H1 (cell line): ENCODE measurements around the gene TMEM72. TPM values are rescaled to one million over a fixed set of nuclear protein-coding genes. Genes with fewer than 3 reads are reported as not detected.

Experiments used
- CTCF ChIA-PET: fragments of 300-600 bp; sonication (Branson Sonifier 250); formaldehyde crosslinking; loops from one replicate; lab custom pipeline; 2021; ENCODE audit not compliant: partially characterized antibody; lab: Charles Lee
- POLR2A ChIA-PET: fragments of 300-600 bp; sonication (Branson Sonifier 250); formaldehyde crosslinking; loops from one replicate; lab custom pipeline; 2021; ENCODE audit warnings: inconsistent platforms; ENCODE audit not compliant: partially characterized antibody; lab: Charles Lee
- DNase-seq, 2 experiments: peaks; one replicate each; pipeline versions ENCODE4 v3.0.0 to v3.0.0-alpha.2; 2010 to 2022; ENCODE audit warnings: low spot score in 2 of 2, low read depth in 1 of 2, mixed read lengths in 1 of 2
- FAIRE-seq: peaks from 2 replicates; lab custom pipeline; 2011; peaks lifted over from hg19 to GRCh38; lab: Jason Lieb, UNC
- H2AFZ ChIP-seq: 2 replicates; pipeline ENCODE4 v1.8.1; 2012; ENCODE audit warnings: low read length, inconsistent platforms
- H2AK5ac ChIP-seq: 2 replicates; pipeline ENCODE4 v1.6.1; 2013; ENCODE audit warnings: low read depth, low read length
- H2BK120ac ChIP-seq: replicated peaks from 2 replicates; pipeline ENCODE3; 2013; ENCODE audit warnings: low read depth, low read length, inconsistent platforms
- H2BK12ac ChIP-seq: 2 replicates; pipeline ENCODE4 v1.6.1; 2013; ENCODE audit warnings: low read depth, low read length
- H2BK15ac ChIP-seq: 2 replicates; pipeline ENCODE4 v1.6.1; 2013; ENCODE audit warnings: low read length
- H2BK20ac ChIP-seq: 2 replicates; pipeline ENCODE4 v1.6.1; 2013; ENCODE audit warnings: low read length
- H2BK5ac ChIP-seq: 2 replicates; pipeline ENCODE4 v1.6.1; 2013; ENCODE audit warnings: low read depth, low read length
- H3K14ac ChIP-seq: 2 replicates; pipeline ENCODE4 v1.6.1; 2013; ENCODE audit warnings: inconsistent platforms; ENCODE audit not compliant: insufficient read length
- H3K18ac ChIP-seq: 2 replicates; pipeline ENCODE4 v1.6.1; 2013; ENCODE audit warnings: low read length; ENCODE audit errors: extremely low read depth
- H3K23ac ChIP-seq: 2 replicates; pipeline ENCODE4 v1.6.1; 2013; ENCODE audit warnings: inconsistent platforms; ENCODE audit not compliant: insufficient read length
- H3K23me2 ChIP-seq: 2 replicates; pipeline ENCODE4 v1.6.1; 2013; ENCODE audit warnings: low read depth, low read length
- H3K27ac ChIP-seq: 2 replicates; pipeline ENCODE4 v1.6.1; 2011; ENCODE audit warnings: low read depth, low read length, inconsistent platforms
- H3K27me3 ChIP-seq, 4 experiments: replicated peaks in 1 of 4; 1 replicate in 1 of 4; 2 replicates in 3 of 4; pipeline versions ENCODE4 v1.6.1 to v1.8.1; 2011 to 2013; ENCODE audit warnings: low read length in 3 of 4, mild to moderate bottlenecking in 3 of 4, inconsistent platforms in 2 of 4, mixed read lengths in 2 of 4, moderate library complexity in 1 of 4; ENCODE audit not compliant: control insufficient read depth in 3 of 4, insufficient read depth in 3 of 4; ENCODE audit errors: extremely low read depth in 1 of 4
- H3K36me3 ChIP-seq, 4 experiments: 2 replicates each; pipeline versions ENCODE4 v1.6.1 to v1.8.1; 2011 to 2013; ENCODE audit warnings: mild to moderate bottlenecking in 4 of 4, low read length in 3 of 4, moderate library complexity in 2 of 4, control low read depth in 1 of 4, inconsistent platforms in 1 of 4; ENCODE audit not compliant: insufficient read depth in 4 of 4, control insufficient read depth in 2 of 4
- H3K4ac ChIP-seq: replicated peaks from 2 replicates; pipeline ENCODE3; 2013; ENCODE audit warnings: low read length, low read depth, mixed read lengths, inconsistent platforms; ENCODE audit not compliant: insufficient read length
- H3K4me1 ChIP-seq, 4 experiments: replicated peaks in 1 of 4; 1 replicate in 1 of 4; 2 replicates in 3 of 4; pipeline versions ENCODE4 v1.6.1 to v1.8.1; 2011 to 2013; ENCODE audit warnings: low read length in 3 of 4, inconsistent platforms in 2 of 4, mixed read lengths in 1 of 4; ENCODE audit not compliant: insufficient read depth in 4 of 4, control insufficient read depth in 3 of 4
- H3K4me2 ChIP-seq, 2 experiments: 2 replicates each; pipeline versions ENCODE4 v1.6.1 to v1.8.1; 2011 to 2013; ENCODE audit warnings: low read depth in 2 of 2, low read length in 2 of 2, control low read depth in 1 of 2, inconsistent platforms in 1 of 2, mild to moderate bottlenecking in 1 of 2; ENCODE audit not compliant: insufficient read depth in 1 of 2
- H3K4me3 ChIP-seq, 4 experiments: fragments of 200-600, 300-600 bp in 1 of 4; sonication (generic), shearing (Covaris generic), sonication (Bioruptor Twin) in 1 of 4; 2 replicates each; pipeline versions ENCODE4 v1.5.1 to v1.8.1; 2011 to 2016; ENCODE audit warnings: low read length in 4 of 4, low read depth in 3 of 4, control low read depth in 2 of 4, inconsistent platforms in 2 of 4, mild to moderate bottlenecking in 2 of 4, mixed read lengths in 1 of 4, moderate library complexity in 1 of 4; ENCODE audit not compliant: insufficient read depth in 2 of 4; ENCODE audit errors: extremely low read depth in 1 of 4
- H3K56ac ChIP-seq: replicated peaks from 2 replicates; pipeline ENCODE3; 2013; ENCODE audit warnings: low read depth, mild to moderate bottlenecking, mixed read lengths, low read length, inconsistent platforms; ENCODE audit not compliant: insufficient read length
- H3K79me1 ChIP-seq: 2 replicates; pipeline ENCODE4 v1.6.1; 2013; ENCODE audit warnings: low read depth, low read length, control low read depth
- H3K79me2 ChIP-seq, 2 experiments: 2 replicates each; pipeline versions ENCODE4 v1.6.1 to v1.8.1; 2012 to 2013; ENCODE audit warnings: low read length in 2 of 2, mild to moderate bottlenecking in 2 of 2, inconsistent platforms in 1 of 2; ENCODE audit not compliant: insufficient read depth in 2 of 2, control insufficient read depth in 1 of 2
- H3K9ac ChIP-seq, 4 experiments: replicated peaks in 1 of 4; 1 replicate in 1 of 4; 2 replicates in 3 of 4; pipeline versions ENCODE4 v1.6.1 to v1.8.1; 2011 to 2013; ENCODE audit warnings: low read depth in 3 of 4, low read length in 3 of 4, control low read depth in 2 of 4, mild to moderate bottlenecking in 2 of 4, moderate library complexity in 2 of 4, inconsistent platforms in 1 of 4; ENCODE audit errors: extremely low read depth in 1 of 4
- H3K9me3 ChIP-seq, 2 experiments: 2 replicates each; pipeline versions ENCODE4 v1.6.1 to v1.8.1; 2012 to 2013; ENCODE audit warnings: mild to moderate bottlenecking in 2 of 2, moderate library complexity in 2 of 2, control low read depth in 1 of 2, inconsistent platforms in 1 of 2, low read depth in 1 of 2, low read length in 1 of 2, mixed read lengths in 1 of 2; ENCODE audit not compliant: insufficient read depth in 2 of 2
- H4K20me1 ChIP-seq, 2 experiments: replicated peaks in 1 of 2; 2 replicates each; pipeline versions ENCODE3 to v1.8.1; 2011 to 2013; ENCODE audit warnings: inconsistent platforms in 2 of 2, low read length in 2 of 2, mild to moderate bottlenecking in 1 of 2; ENCODE audit not compliant: insufficient read depth in 2 of 2, control insufficient read depth in 1 of 2
- H4K5ac ChIP-seq: 2 replicates; pipeline ENCODE4 v1.6.1; 2013; ENCODE audit warnings: low read length, low read depth, mixed read lengths, inconsistent platforms; ENCODE audit not compliant: insufficient read length
- H4K8ac ChIP-seq: 2 replicates; pipeline ENCODE4 v1.8.0; 2013; ENCODE audit warnings: mild to moderate bottlenecking, moderate library complexity, low read length, inconsistent platforms; ENCODE audit not compliant: insufficient read depth; ENCODE audit errors: extremely low read depth
- H4K91ac ChIP-seq: replicated peaks from 2 replicates; pipeline ENCODE3; 2013; ENCODE audit warnings: low read length, mixed read lengths, inconsistent platforms; ENCODE audit not compliant: insufficient read length
- MAFK ChIP-seq: IDR thresholded peaks from 2 replicates; pipeline ENCODE4 v1.6.1; 2012; ENCODE audit warnings: low read depth, mild to moderate bottlenecking, improper control_type of control experiment, low read length
- SIN3A ChIP-seq, 2 experiments: IDR thresholded peaks in 1 of 2; conservative IDR thresholded peaks in 1 of 2; 2 replicates each; pipeline ENCODE4 v1.6.1; 2011 to 2012; ENCODE audit warnings: low read length in 2 of 2, improper control_type of control experiment in 1 of 2, low read depth in 1 of 2, mild to moderate bottlenecking in 1 of 2
- SRF ChIP-seq: IDR thresholded peaks from 2 replicates; pipeline ENCODE4 v1.6.1; 2011; ENCODE audit warnings: mild to moderate bottlenecking, low read depth, low read length, moderate library complexity
- WGBS, 2 experiments: shearing (Covaris generic) in 1 of 2; methylation state at CpG; one replicate each; pipeline versions ENCODE4 v1.1.6 to v1.1.7; 2013 to 2015; ENCODE audit warnings: low lambda C conversion rate in 2 of 2, mixed read lengths in 2 of 2, inconsistent platforms in 1 of 2, low coverage in 1 of 2, missing lambda C conversion rate in 1 of 2; ENCODE audit not compliant: insufficient replicate concordance in 2 of 2, insufficient coverage in 1 of 2, insufficient read length in 1 of 2; ENCODE audit errors: extremely low coverage in 1 of 2, missing lambda C conversion rate in 1 of 2; 5-methylcytosine and 5-hydroxymethylcytosine counted together
- polyA plus RNA-seq, 7 experiments: library from polyadenylated mRNA; depleted of rRNA in 3 of 7; stranded (reverse) in 5 of 7; unstranded in 2 of 7; fragments of >200 nt in 5 of 7; fragments of 200-250 nt in 2 of 7; gene quantifications; 1 replicate in 5 of 7; 2 replicates in 1 of 7; 4 replicates in 1 of 7; pipeline versions ENCODE4 v1.2.1 to v1.2.3, GENCODE V29; 2011 to 2013; ENCODE audit warnings: missing spikeins in 2 of 7, mixed read lengths in 2 of 7
- total RNA-seq: library from RNA; stranded (reverse); fragmentation: NEBNext Ultra II Directional; extraction: Animal tissue kit (Norgen Biotek cat#: 25700); gene quantifications from 2 replicates; pipeline ENCODE4 v1.2.1, GENCODE V29; 2021

The TMEM72 gene
- total and polyA plus RNA-seq, 2 of the 8 experiments (the other 6 are each of a cell fraction or from before 2014, with no cell fraction given) = not detected

DNA sequence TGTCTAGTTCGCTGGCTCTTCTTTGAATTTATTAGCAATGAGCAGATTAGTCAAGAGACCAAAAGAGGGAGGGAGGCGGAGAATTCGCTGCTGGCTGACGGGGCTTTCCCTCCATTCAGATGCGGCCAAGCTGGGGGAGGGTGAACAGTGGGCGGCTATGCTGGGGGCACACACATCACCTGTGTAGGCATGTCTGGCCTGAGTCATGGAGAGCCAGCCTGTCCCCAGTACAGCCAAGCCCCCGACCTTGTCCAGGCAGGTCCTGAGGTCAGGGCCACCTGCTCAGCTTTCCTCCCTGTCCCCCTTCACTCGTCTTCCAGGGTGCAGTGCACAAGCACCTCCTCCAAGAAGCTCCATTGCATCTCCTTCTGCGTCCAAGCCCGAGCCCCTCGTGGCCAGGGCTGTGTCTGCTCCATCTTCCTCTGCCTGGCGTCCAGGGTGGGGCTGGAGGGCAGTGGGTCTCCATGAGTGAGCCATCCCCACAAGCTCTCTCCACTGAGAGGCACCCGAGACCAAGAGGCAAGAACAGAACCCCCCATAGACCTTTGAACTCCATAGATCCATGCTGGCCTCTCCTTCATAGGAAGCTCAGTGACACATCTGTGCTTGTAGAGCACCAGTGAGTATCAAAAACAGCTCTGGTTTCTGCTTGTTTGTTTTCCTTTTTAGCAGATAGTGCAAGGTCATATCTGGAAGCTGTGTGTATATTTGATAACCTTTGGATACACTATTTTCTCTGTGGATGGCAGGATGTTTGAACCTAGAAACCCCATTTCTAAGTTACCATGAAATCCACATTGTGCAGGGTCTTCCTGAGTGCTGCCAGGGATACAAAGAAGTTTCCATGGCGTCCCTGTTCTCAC, 69.4 kb downstream of the TMEM72 start:
- 0 out of 2 replicates have a peak overlapping the region, but pooled peaks have one; percentile 56 for H2BK20ac ChIP-seq
- peak overlapping the region; percentile 12 to 26; a peak in 2 of 4 replicates for H3K4me2 ChIP-seq
- H3K23me2 ChIP-seq = peaks cover 2% of the 10 kb centered on the region; the same call in 1 of the 2 replicates
- H3K79me1 ChIP-seq = no peaks in the 10 kb centered on the region
- H2BK12ac ChIP-seq = peak overlapping the region; percentile 40; the same call in 1 of the 2 replicates
- H3K36me3 ChIP-seq = peaks cover 0 to 4% (median 0%) of the 10 kb centered on the region in 4 experiments; a peak in 1 of 8 replicates
- peak overlapping the region; percentile 55; the same call in 1 of the 2 replicates for H3K18ac ChIP-seq
- H3K4ac ChIP-seq = peak overlapping the region; percentile 10
- H4K8ac ChIP-seq = peak overlapping the region; percentile 82
- no peaks in the 10 kb centered on the region for H3K9me3 ChIP-seq
- no peak overlapping the region for H3K4me3 ChIP-seq
- no peak for FAIRE-seq
- H2BK120ac ChIP-seq = peak overlapping the region; percentile 82
- H3K27ac ChIP-seq = no peak overlapping the region
- no peak overlapping the region for H2AFZ ChIP-seq
- H3K56ac ChIP-seq = no peak overlapping the region
- H4K5ac ChIP-seq = no peak overlapping the region
- no peak overlapping the region for H3K14ac ChIP-seq
- H4K20me1 ChIP-seq = no peaks in the 10 kb centered on the region
- H3K27me3 ChIP-seq = no peaks in the 10 kb centered on the region
- H3K9ac ChIP-seq = 0 out of 7 replicates have a peak overlapping the region, but pooled peaks of 1 of the 4 experiments have one; percentile 11
- no peak overlapping the region for H3K23ac ChIP-seq
- no peaks in the 10 kb centered on the region for H3K79me2 ChIP-seq
- H2AK5ac ChIP-seq = no peak overlapping the region; the same call in 1 of the 2 replicates
- peaks cover 14 to 42% (median 28%) of the 10 kb centered on the region in 4 experiments for H3K4me1 ChIP-seq
- H2BK5ac ChIP-seq = no peak overlapping the region; the same call in 1 of the 2 replicates
- CTCF ChIA-PET = interaction anchor here (0.8 to 4.8 kb wide), 7 partner anchors 9 to 119 kb away, joined by 3 to 43 read pairs (median 4); no protein-coding TSS in a partner anchor
- DNase-seq = no peak
- POLR2A ChIA-PET = interaction anchor here (0.7 to 3.3 kb wide), 7 partner anchors 15 to 48 kb away, joined by 3 to 23 read pairs (median 4); partner anchors contain the start of genes RASSF4 and ZNF22
- peak overlapping the region; percentile 81 for H4K91ac ChIP-seq
- 60% methylated on average over 13 of the region's 14 CpGs; no CpG with 5 or more reads in 1 of the 2 experiments for WGBS, 2 experiments
- 0 out of 2 replicates have a peak overlapping the region, but pooled peaks have one; percentile 67 for H2BK15ac ChIP-seq
- TF ChIP-seq SRF (no peak), SIN3A (conservative IDR thresholded peaks at IDR 0.05 in 1 of 2, IDR thresholded peaks at IDR 0.05 in 1 of 2; ENCODE audit: low read depth in 1 of 2, low read length in 2 of 2) (no peak), MAFK (no peak)
